NOMO-1 treated with DMSO at 0.1 percent for 48 hours (cell line): ENCODE results near the gene PLAA.
"Not testable (repeated sequence)": the region's sequence is repeated elsewhere in the genome, so short reads cannot be mapped to it uniquely, and the experiment has no call there.

Source experiments
- DNase-seq: peaks from one replicate; lab custom pipeline; 2025; ENCODE audit not compliant: unreplicated experiment; lab: John Stamatoyannopoulos, UW

The PLAA gene

GRCh38 chr9:26935847-26936246, 11.2 kb downstream of the PLAA start:
- DNase-seq, result no peak

GRCh38 chr9:26928902-26929495, 18.0 kb downstream of the PLAA start:
- no peak for DNase-seq

- DNase-seq, result no peak
Measured at GRCh38 chr9:26925609-26926008, 21.4 kb downstream of the PLAA start.

- no peak for DNase-seq
Measured at GRCh38 chr9:26919698-26920097, 27.3 kb downstream of the PLAA start.

- DNase-seq, result no peak
Measured at GRCh38 chr9:26913138-26913668, 33.8 kb downstream of the PLAA start.

GRCh38 chr9:26904671-26905070, 42.4 kb downstream of the PLAA start:
- no peak for DNase-seq

GRCh38 chr9:26904070-26904469, 43.0 kb downstream of the PLAA start:
- no peak for DNase-seq

- DNase-seq, result no peak
Measured at GRCh38 chr9:26893030-26893676, 53.9 kb downstream of the PLAA start.

GRCh38 chr9:26892251-26893029, 54.6 kb downstream of the PLAA start, which contains the start of gene CAAP1:
CAAP1 (minus strand) TSS chr9:26892802; CDS start chr9:26892715, 87 bp downstream.
- no peak for DNase-seq

GRCh38 chr9:26891726-26892125, 55.3 kb downstream of the PLAA start:
- DNase-seq, result no peak

GRCh38 chr9:26888271-26888670, 58.8 kb downstream of the PLAA start:
- DNase-seq, result no peak

- DNase-seq, result no peak
Measured at GRCh38 chr9:26882154-26882553, 64.9 kb downstream of the PLAA start.

- DNase-seq, result no peak
Measured at GRCh38 chr9:26880262-26880661, 66.8 kb downstream of the PLAA start.

- not testable (repeated sequence) for DNase-seq
Measured at GRCh38 chr9:26875155-26875554, 71.9 kb downstream of the PLAA start.

GRCh38 chr9:26870292-26870691, 76.8 kb downstream of the PLAA start:
- DNase-seq, result no peak

GRCh38 chr9:26863074-26863473, 84.0 kb downstream of the PLAA start:
- no peak for DNase-seq

- DNase-seq, result no peak
Measured at GRCh38 chr9:26856413-26857032, 90.5 kb downstream of the PLAA start.
